Loucy (cell line): ENCODE data around the gene UNC80.

Experiments used
- H2AFZ ChIP-seq: fragments of 200-600 bp; sonication (generic); 2 replicates; pipeline ENCODE4 v1.6.0; 2016; ENCODE audit warnings: antibody characterized with exemption, mild to moderate bottlenecking, low read length, moderate library complexity
- H3F3A ChIP-seq: fragments of 200-600 bp; 2 replicates; pipeline ENCODE4 v1.6.0; 2016; ENCODE audit warnings: antibody characterized with exemption, low read depth, mild to moderate bottlenecking
- H3K27me3 ChIP-seq: fragments of 200-600 bp; sonication (generic); 2 replicates; pipeline ENCODE4 v1.6.1; 2014; ENCODE audit warnings: low read length, mild to moderate bottlenecking; ENCODE audit not compliant: insufficient read depth, poor library complexity, severe bottlenecking
- H3K36me3 ChIP-seq: fragments of 200-600 bp; sonication (generic); 2 replicates; pipeline ENCODE4 v1.6.1; 2016; ENCODE audit warnings: low read length; ENCODE audit not compliant: insufficient read depth
- H3K4me1 ChIP-seq: fragments of 200-600 bp; sonication (generic); 2 replicates; pipeline ENCODE4 v1.5.1; 2014; ENCODE audit warnings: low read length, mild to moderate bottlenecking; ENCODE audit not compliant: insufficient read depth, poor library complexity, severe bottlenecking
- H3K4me2 ChIP-seq: fragments of 200-600 bp; sonication (generic); 2 replicates; pipeline ENCODE4 v1.6.0; 2014; ENCODE audit warnings: antibody characterized with exemption, low read length, low read depth, mild to moderate bottlenecking; ENCODE audit not compliant: poor library complexity, severe bottlenecking
- H3K4me3 ChIP-seq: fragments of 200-600 bp; sonication (generic); 2 replicates; pipeline ENCODE4 v1.5.1; 2014; ENCODE audit warnings: low read length, mild to moderate bottlenecking, mixed read lengths; ENCODE audit not compliant: poor library complexity, severe bottlenecking
- H3K79me2 ChIP-seq: fragments of 200-600 bp; sonication (generic); 2 replicates; pipeline ENCODE4 v1.6.1; 2014; ENCODE audit warnings: low read length; ENCODE audit not compliant: insufficient read depth
- H3K9ac ChIP-seq: fragments of 200-600 bp; sonication (generic); 2 replicates; pipeline ENCODE4 v1.6.0; 2014; ENCODE audit warnings: mild to moderate bottlenecking, low read depth, low read length, moderate library complexity; ENCODE audit not compliant: poor library complexity, severe bottlenecking
- H3K9me2 ChIP-seq: fragments of 200-600 bp; sonication (generic); replicated peaks from 2 replicates; pipeline ENCODE4 v1.6.1; 2016; ENCODE audit warnings: low read depth, low read length, mixed read lengths
- H3K9me3 ChIP-seq: fragments of 200-600 bp; sonication (generic); 2 replicates; pipeline ENCODE4 v1.6.1; 2014; ENCODE audit warnings: mild to moderate bottlenecking, antibody characterized with exemption, low read length, low read depth; ENCODE audit not compliant: insufficient read depth
- H4K20me1 ChIP-seq: fragments of 200-600 bp; sonication (generic); 2 replicates; pipeline ENCODE4 v1.6.0; 2014; ENCODE audit warnings: antibody characterized with exemption, low read length, mild to moderate bottlenecking; ENCODE audit not compliant: insufficient read depth, poor library complexity, severe bottlenecking
- EZH2phosphoT487 ChIP-seq: fragments of 200-600 bp; IDR thresholded peaks from 2 replicates; pipeline ENCODE4 v1.6.1; 2018; ENCODE audit warnings: antibody characterized with exemption, mild to moderate bottlenecking, moderate library complexity, borderline replicate concordance
- TF ChIP-seq, protein P1 (sequence below): fragments of 200-600 bp; sonication (generic); conservative IDR thresholded peaks from 2 replicates; pipeline ENCODE4 v1.5.1; 2014; ENCODE audit warnings: mild to moderate bottlenecking, antibody characterized with exemption, low read length

UNC80 gene

DNA sequence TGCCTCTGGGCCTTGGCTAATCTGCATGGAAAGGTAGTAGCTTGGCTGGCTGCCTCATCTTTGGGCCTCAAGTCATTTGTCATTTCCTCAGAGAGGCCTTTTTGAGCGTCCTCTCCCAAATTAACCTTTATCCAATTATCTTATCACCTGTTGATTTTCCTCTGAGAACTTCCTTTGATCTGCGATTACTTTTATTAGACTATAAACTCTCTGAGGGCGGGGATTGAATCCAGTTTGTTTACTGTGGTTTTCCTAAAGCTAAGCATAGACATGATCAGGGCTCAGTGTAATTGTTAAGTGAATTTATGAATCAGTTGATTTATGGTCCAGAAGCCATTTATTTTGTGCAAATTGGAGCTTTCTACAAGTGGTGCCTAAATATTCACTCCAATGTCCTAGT, 238.3 kb downstream of the UNC80 start:
- peaks cover 38% of the 10 kb centered on the region for H3K4me1 ChIP-seq
- no peak overlapping the region for H2AFZ ChIP-seq
- H3K9ac ChIP-seq = no peak overlapping the region
- peaks cover 26% of the 10 kb centered on the region for H3K36me3 ChIP-seq
- TF ChIP-seq EZH2phosphoT487 = no peak
- TF ChIP-seq, protein P1, sequence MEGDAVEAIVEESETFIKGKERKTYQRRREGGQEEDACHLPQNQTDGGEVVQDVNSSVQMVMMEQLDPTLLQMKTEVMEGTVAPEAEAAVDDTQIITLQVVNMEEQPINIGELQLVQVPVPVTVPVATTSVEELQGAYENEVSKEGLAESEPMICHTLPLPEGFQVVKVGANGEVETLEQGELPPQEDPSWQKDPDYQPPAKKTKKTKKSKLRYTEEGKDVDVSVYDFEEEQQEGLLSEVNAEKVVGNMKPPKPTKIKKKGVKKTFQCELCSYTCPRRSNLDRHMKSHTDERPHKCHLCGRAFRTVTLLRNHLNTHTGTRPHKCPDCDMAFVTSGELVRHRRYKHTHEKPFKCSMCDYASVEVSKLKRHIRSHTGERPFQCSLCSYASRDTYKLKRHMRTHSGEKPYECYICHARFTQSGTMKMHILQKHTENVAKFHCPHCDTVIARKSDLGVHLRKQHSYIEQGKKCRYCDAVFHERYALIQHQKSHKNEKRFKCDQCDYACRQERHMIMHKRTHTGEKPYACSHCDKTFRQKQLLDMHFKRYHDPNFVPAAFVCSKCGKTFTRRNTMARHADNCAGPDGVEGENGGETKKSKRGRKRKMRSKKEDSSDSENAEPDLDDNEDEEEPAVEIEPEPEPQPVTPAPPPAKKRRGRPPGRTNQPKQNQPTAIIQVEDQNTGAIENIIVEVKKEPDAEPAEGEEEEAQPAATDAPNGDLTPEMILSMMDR = no peak
- no peaks in the 10 kb centered on the region for H3K9me2 ChIP-seq
- H3K79me2 ChIP-seq = peaks cover 94% of the 10 kb centered on the region
- H3K4me3 ChIP-seq = peak overlapping the region; percentile 2
- H3K27me3 ChIP-seq = no peaks in the 10 kb centered on the region
- H4K20me1 ChIP-seq = peaks cover 75% of the 10 kb centered on the region
- H3K9me3 ChIP-seq = no peaks in the 10 kb centered on the region
- H3F3A ChIP-seq = no peaks in the 10 kb centered on the region
- no peak overlapping the region for H3K4me2 ChIP-seq

DNA sequence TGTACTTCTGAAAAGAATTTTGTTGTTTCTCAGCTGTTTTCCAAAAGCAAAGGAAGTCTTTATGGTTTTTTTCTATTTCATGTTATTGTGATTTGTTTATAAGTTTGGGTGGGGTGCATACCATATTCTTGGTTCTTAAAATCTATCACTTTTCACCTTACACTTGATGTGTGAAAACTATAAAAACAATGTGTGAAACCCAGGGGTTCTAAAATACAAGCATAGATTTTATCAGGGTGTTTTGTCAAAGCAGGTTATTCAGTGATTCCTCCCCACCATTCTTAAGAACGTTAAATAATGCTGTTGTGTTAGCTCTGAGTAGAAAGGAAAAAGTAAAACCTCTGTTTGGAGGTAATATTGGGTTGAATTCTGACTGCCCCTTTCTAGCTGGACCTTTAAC, 248.5 kb downstream of the UNC80 start:
- Histone ChIP-seq H3K79me2 (peaks cover 2% of the 10 kb centered on the region; the same call in 1 of the 2 replicates), H3K4me1 (no peaks in the 10 kb centered on the region), H3K36me3 (peaks cover 89% of the 10 kb centered on the region), H2AFZ (no peak overlapping the region), H3K27me3 (no peaks in the 10 kb centered on the region), H3F3A (0 out of 2 replicates have a peak, but pooled peaks cover 3% of the 10 kb centered on the region), H3K9me3 (no peaks in the 10 kb centered on the region), H3K4me2 (no peak overlapping the region), H4K20me1 (peaks cover 16% of the 10 kb centered on the region), H3K9ac (no peak overlapping the region), H3K9me2 (no peaks in the 10 kb centered on the region), H3K4me3 (no peak overlapping the region)
- TF ChIP-seq, protein P1 = no peak
- TF ChIP-seq EZH2phosphoT487 = no peak

DNA sequence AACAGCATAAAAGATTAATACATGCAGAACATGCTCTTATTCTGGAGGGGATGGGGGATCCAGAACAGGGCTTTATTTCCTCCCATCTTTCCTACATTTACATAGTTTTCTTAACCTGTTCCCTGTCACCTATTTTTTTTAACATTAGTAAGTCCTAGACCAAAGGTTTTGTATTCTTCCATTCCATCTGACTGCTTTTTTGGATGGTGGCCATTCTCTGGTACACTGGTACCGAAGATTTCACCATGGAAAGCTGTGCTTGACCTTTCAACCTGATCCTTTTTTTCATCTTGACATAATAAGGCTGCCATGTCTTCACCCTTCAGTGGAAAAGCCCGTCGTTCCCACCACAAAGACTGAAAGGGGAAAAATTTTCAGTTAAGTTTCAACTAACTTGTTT, 251.2 kb downstream of the UNC80 start:
- H3F3A ChIP-seq = 0 out of 2 replicates have a peak, but pooled peaks cover 3% of the 10 kb centered on the region
- TF ChIP-seq, protein P1 = no peak
- no peak for TF ChIP-seq EZH2phosphoT487
- no peaks in the 10 kb centered on the region for H3K27me3 ChIP-seq
- peaks cover 63% of the 10 kb centered on the region for H3K36me3 ChIP-seq
- H3K4me2 ChIP-seq = no peak overlapping the region
- no peaks in the 10 kb centered on the region for H3K9me3 ChIP-seq
- H3K9ac ChIP-seq = no peak overlapping the region
- peaks cover 5% of the 10 kb centered on the region for H4K20me1 ChIP-seq
- no peaks in the 10 kb centered on the region for H3K9me2 ChIP-seq
- H2AFZ ChIP-seq = no peak overlapping the region
- no peaks in the 10 kb centered on the region for H3K4me1 ChIP-seq
- no peak overlapping the region for H3K4me3 ChIP-seq
- no peaks in the 10 kb centered on the region for H3K79me2 ChIP-seq
